HG03103 (cell line): ENCODE data around the gene TRAK2.
"Not testable (repeated sequence)": the region's sequence is repeated elsewhere in the genome, so short reads cannot be mapped to it uniquely, and the experiment has no call there.

Source experiments
- ATAC-seq: cut with Tn5 transposase; IDR thresholded peaks from one replicate; pipeline ENCODE4 v1.9.1; 2021; ENCODE audit warnings: low read depth; ENCODE audit not compliant: unreplicated experiment

TRAK2 gene

GRCh38 chr2:201451292-201452057, at the start of gene TRAK2, which contains the start of gene STRADB:
TSS of gene TRAK2 (minus strand) at chr2:201451458. CDS start at chr2:201420507, 30,951 bp downstream.
TSS of gene STRADB (plus strand) at chr2:201451740. CDS start at chr2:201454841, 3,101 bp downstream.
- ATAC-seq, result peak; percentile 93

GRCh38 chr2:201500534-201500933, 49.3 kb upstream of the TRAK2 start:
- ATAC-seq, result no peak

- ATAC-seq, result no peak
These were observed 45.5 kb upstream of the TRAK2 start for GRCh38 chr2:201496785-201497184.

- no peak for ATAC-seq
These were observed 39.0 kb upstream of the TRAK2 start for GRCh38 chr2:201490291-201490690.

GRCh38 chr2:201484805-201485204, 33.5 kb upstream of the TRAK2 start:
- ATAC-seq, result no peak

- ATAC-seq, result not testable (repeated sequence)
These were observed 32.5 kb upstream of the TRAK2 start for GRCh38 chr2:201483758-201484157.

GRCh38 chr2:201483342-201483741, 32.1 kb upstream of the TRAK2 start:
- no peak for ATAC-seq

- ATAC-seq, result no peak
These were observed 31.3 kb upstream of the TRAK2 start for GRCh38 chr2:201482543-201482942.

- no peak for ATAC-seq
These were observed 21.2 kb upstream of the TRAK2 start for GRCh38 chr2:201472411-201472810.

- ATAC-seq, result no peak
These were observed 20.6 kb upstream of the TRAK2 start for GRCh38 chr2:201471732-201472393.

GRCh38 chr2:201470821-201471731, 19.8 kb upstream of the TRAK2 start:
- ATAC-seq, result no peak

- ATAC-seq, result no peak
These were observed 16.4 kb upstream of the TRAK2 start for GRCh38 chr2:201467666-201468065.

- no peak for ATAC-seq
These were observed 14.9 kb upstream of the TRAK2 start for GRCh38 chr2:201466050-201466675.

GRCh38 chr2:201465524-201465971, 14.3 kb upstream of the TRAK2 start:
- no peak for ATAC-seq

- ATAC-seq, result no peak
These were observed 13.3 kb upstream of the TRAK2 start for GRCh38 chr2:201464547-201464946.

GRCh38 chr2:201460532-201460931, 9.3 kb upstream of the TRAK2 start:
- ATAC-seq, result no peak

GRCh38 chr2:201458381-201458780, 7.1 kb upstream of the TRAK2 start:
- ATAC-seq, result no peak

- ATAC-seq, result no peak
These were observed 1.8 kb upstream of the TRAK2 start for GRCh38 chr2:201452922-201453643.

GRCh38 chr2:201452058-201452921, 1.0 kb upstream of the TRAK2 start:
- no peak for ATAC-seq
